Stimulated activated naive CD8-positive, alpha-beta T cell treated with anti-CD3 and anti-CD28 coated beads, Interleukin-15, Interleukin-2, amounts not matched to agents 100 ng/mL and 50 ng/mL, for 24 hours (primary cell): ENCODE results near the gene HNRNPU.
A peak's percentile ranks its signal among the peaks of the same experiment; 100 is the strongest.

Source experiments
- H3K27ac Mint-ChIP-seq: one replicate; pipeline ENCODE4 v1.8.0; 2021; ENCODE audit warnings: mild to moderate bottlenecking, mixed read lengths
- H3K27me3 Mint-ChIP-seq: one replicate; pipeline ENCODE4 v1.8.0; 2021; ENCODE audit warnings: mixed read lengths
- H3K36me3 Mint-ChIP-seq: one replicate; pipeline ENCODE4 v1.8.0; 2021; ENCODE audit warnings: low read depth, mixed read lengths
- H3K4me1 Mint-ChIP-seq: one replicate; pipeline ENCODE4 v1.8.0; 2021; ENCODE audit warnings: low read depth, mixed read lengths
- H3K4me3 Mint-ChIP-seq: one replicate; pipeline ENCODE4 v1.8.0; 2021; ENCODE audit warnings: mild to moderate bottlenecking, mixed read lengths
- H3K9me3 Mint-ChIP-seq: one replicate; pipeline ENCODE4 v1.8.0; 2021; ENCODE audit warnings: mixed read lengths

HNRNPU gene

GRCh38 chr1:244868484-244869363, 4.4 kb upstream of the HNRNPU start:
- Mint-ChIP-seq H3K27ac (no peak overlapping the region), H3K36me3 (peaks cover 6% of the 10 kb centered on the region), H3K4me1 (peaks cover 19% of the 10 kb centered on the region), H3K9me3 (no peaks in the 10 kb centered on the region), H3K4me3 (no peak overlapping the region), H3K27me3 (no peaks in the 10 kb centered on the region)

DNA sequence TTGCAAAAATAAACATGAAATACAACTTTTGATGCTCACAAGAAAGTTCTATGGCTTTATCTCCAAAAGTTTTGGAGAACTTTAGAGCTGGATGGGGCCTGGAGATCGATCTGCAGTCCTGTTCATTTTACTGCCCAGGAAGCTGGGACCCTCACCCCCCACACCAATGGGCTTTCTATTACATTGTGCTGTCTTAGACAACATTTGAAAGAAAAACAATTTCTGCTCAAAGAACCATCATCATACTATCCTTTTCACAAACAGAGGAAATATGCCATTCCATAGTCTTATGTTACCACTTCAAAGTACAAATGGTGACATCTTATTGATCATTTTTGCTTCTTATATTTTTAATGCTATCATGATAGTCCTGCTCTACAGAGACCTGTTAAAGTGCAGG, 2.0 kb upstream of the HNRNPU start:
- Mint-ChIP-seq H3K27me3 (no peaks in the 10 kb centered on the region), H3K4me1 (peaks cover 28% of the 10 kb centered on the region), H3K9me3 (no peaks in the 10 kb centered on the region), H3K4me3 (no peak overlapping the region), H3K27ac (no peak overlapping the region), H3K36me3 (peaks cover 23% of the 10 kb centered on the region)

DNA sequence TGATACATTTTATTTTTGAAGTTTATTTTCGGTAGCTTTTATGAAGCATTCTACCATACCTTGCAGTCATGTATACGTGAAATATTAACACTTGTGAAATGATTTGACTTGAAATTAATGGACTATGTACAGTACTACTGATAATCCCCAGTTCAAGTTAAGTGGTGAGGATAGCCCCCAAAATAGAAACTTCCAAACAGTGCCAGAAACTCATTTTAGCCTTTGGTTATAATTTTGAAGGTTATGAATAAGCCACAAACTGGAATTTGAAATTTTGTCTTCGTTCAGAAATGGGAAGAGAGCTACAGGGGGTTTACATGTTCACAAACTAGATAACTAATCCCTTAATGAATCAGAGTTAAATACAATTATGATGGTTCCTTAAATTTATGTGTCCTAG, 1.5 kb upstream of the HNRNPU start:
- H3K27ac Mint-ChIP-seq: peak overlapping the region; percentile 99
- no peak overlapping the region for H3K4me3 Mint-ChIP-seq
- H3K36me3 Mint-ChIP-seq: peaks cover 28% of the 10 kb centered on the region
- H3K9me3 Mint-ChIP-seq: no peaks in the 10 kb centered on the region
- H3K4me1 Mint-ChIP-seq: peaks cover 34% of the 10 kb centered on the region
- no peaks in the 10 kb centered on the region for H3K27me3 Mint-ChIP-seq

- peak overlapping the region; percentile 95 for H3K4me3 Mint-ChIP-seq
- H3K4me1 Mint-ChIP-seq: peaks cover 42% of the 10 kb centered on the region
- peaks cover 36% of the 10 kb centered on the region for H3K36me3 Mint-ChIP-seq
- H3K27me3 Mint-ChIP-seq: no peaks in the 10 kb centered on the region
- no peaks in the 10 kb centered on the region for H3K9me3 Mint-ChIP-seq
- H3K27ac Mint-ChIP-seq: peak overlapping the region; percentile 99
Measured at GRCh38 chr1:244865028-244865371, 657 bp upstream of the HNRNPU start.

DNA sequence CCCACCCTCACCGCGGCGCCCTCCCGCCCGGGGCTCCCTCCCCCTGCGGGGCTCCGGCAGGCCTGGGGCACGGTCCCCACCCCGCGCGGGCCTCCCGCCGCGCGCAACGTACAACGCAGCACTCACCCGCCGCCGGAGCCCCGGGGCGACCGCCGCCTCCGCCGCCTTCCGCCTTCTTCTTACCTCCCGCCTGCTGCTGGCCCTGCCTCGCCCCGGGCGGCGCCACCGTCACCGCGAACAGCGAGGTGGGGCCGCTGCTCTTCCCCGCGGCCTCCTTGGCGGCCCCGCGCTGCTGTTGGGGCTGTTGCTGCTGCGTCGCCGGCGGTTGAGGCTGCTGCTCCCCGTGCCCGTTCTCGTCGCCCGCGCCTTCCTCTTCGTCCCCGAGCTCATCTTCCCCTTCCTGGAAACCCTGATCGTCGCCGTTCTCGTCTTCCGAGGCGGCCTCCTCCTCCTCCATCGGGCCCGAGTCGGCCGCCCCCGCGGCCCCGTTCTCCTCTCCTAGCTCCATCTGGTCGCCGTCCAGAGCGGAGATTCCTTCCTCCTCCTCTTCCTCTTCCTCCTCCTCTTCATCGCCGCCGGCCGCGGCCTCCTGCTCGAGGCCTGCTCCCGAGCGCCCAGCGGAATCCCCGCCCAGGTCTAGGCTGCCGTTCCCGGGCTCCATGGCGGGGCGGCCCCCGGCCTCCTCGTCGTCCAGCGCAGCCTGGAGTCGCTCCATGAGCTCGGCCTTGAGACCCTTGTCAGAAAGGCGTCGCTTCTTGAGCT, 671 bp downstream of the HNRNPU start:
- Mint-ChIP-seq H3K4me1 (peaks cover 55% of the 10 kb centered on the region), H3K27ac (peak overlapping the region; percentile 99), H3K36me3 (peaks cover 49% of the 10 kb centered on the region), H3K9me3 (no peaks in the 10 kb centered on the region), H3K4me3 (peak overlapping the region; percentile 95), H3K27me3 (no peaks in the 10 kb centered on the region)

- Mint-ChIP-seq H3K36me3 (peaks cover 57% of the 10 kb centered on the region), H3K9me3 (no peaks in the 10 kb centered on the region)
Measured at GRCh38 chr1:244862699-244863490, 1.4 kb downstream of the HNRNPU start.

GRCh38 chr1:244862354-244862698, 2.0 kb downstream of the HNRNPU start:
- peak overlapping the region; percentile 99 for H3K27ac Mint-ChIP-seq
- no peaks in the 10 kb centered on the region for H3K9me3 Mint-ChIP-seq
- H3K27me3 Mint-ChIP-seq: no peaks in the 10 kb centered on the region
- H3K4me3 Mint-ChIP-seq: peak overlapping the region; percentile 97
- peaks cover 69% of the 10 kb centered on the region for H3K4me1 Mint-ChIP-seq
- H3K36me3 Mint-ChIP-seq: peaks cover 63% of the 10 kb centered on the region

More at GRCh38 chr1:244862699-244863490, 1.4 kb downstream of the HNRNPU start:
- no peaks in the 10 kb centered on the region for H3K27me3 Mint-ChIP-seq
- H3K4me1 Mint-ChIP-seq: peaks cover 63% of the 10 kb centered on the region
- peak overlapping the region; percentile 99 for H3K27ac Mint-ChIP-seq
- H3K4me3 Mint-ChIP-seq: peak overlapping the region; percentile 97

DNA sequence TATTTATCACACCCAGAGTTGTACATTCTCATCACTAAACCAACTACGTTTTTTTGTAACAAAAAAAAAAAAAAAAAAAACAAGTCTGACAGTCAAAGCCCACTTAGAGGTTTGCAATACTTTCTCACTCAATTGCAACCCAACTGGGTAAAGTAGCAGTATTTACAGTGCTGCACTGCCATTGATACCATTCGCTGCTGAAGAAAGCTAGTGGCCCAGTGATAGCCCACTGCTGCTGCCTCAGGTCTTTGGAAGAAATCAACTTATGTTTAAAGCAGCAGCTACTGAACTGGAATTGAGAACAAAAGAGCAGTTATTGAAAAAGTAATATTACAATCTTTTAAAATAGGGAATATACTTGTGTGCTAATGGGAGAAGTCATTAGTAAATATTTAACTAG, 2.7 kb downstream of the HNRNPU start:
- H3K27ac Mint-ChIP-seq: peak overlapping the region; percentile 77
- peaks cover 70% of the 10 kb centered on the region for H3K4me1 Mint-ChIP-seq
- peak overlapping the region; percentile 97 for H3K4me3 Mint-ChIP-seq
- peaks cover 69% of the 10 kb centered on the region for H3K36me3 Mint-ChIP-seq
- no peaks in the 10 kb centered on the region for H3K9me3 Mint-ChIP-seq
- H3K27me3 Mint-ChIP-seq: no peaks in the 10 kb centered on the region

GRCh38 chr1:244860914-244861610, 3.3 kb downstream of the HNRNPU start:
- Mint-ChIP-seq H3K4me3 (peak overlapping the region; percentile 97), H3K4me1 (peaks cover 73% of the 10 kb centered on the region), H3K27ac (peak overlapping the region; percentile 77), H3K36me3 (peaks cover 75% of the 10 kb centered on the region), H3K9me3 (no peaks in the 10 kb centered on the region), H3K27me3 (no peaks in the 10 kb centered on the region)

GRCh38 chr1:244860078-244860477, 4.3 kb downstream of the HNRNPU start:
- H3K4me1 Mint-ChIP-seq: peaks cover 74% of the 10 kb centered on the region
- H3K27ac Mint-ChIP-seq: peak overlapping the region; percentile 66
- H3K4me3 Mint-ChIP-seq: peak overlapping the region; percentile 97
- H3K36me3 Mint-ChIP-seq: peaks cover 85% of the 10 kb centered on the region
- H3K27me3 Mint-ChIP-seq: no peaks in the 10 kb centered on the region
- H3K9me3 Mint-ChIP-seq: no peaks in the 10 kb centered on the region

- H3K9me3 Mint-ChIP-seq: no peaks in the 10 kb centered on the region
- H3K27ac Mint-ChIP-seq: peak overlapping the region; percentile 43
- peaks cover 89% of the 10 kb centered on the region for H3K4me1 Mint-ChIP-seq
- peaks cover 95% of the 10 kb centered on the region for H3K36me3 Mint-ChIP-seq
- peak overlapping the region; percentile 97 for H3K4me3 Mint-ChIP-seq
- no peaks in the 10 kb centered on the region for H3K27me3 Mint-ChIP-seq
Measured at GRCh38 chr1:244858357-244858756, 6.0 kb downstream of the HNRNPU start.

- H3K9me3 Mint-ChIP-seq: no peaks in the 10 kb centered on the region
- H3K36me3 Mint-ChIP-seq: peaks cover 95% of the 10 kb centered on the region
- H3K27ac Mint-ChIP-seq: peak overlapping the region; percentile 76
- H3K4me1 Mint-ChIP-seq: peaks cover 91% of the 10 kb centered on the region
- peak overlapping the region; percentile 97 for H3K4me3 Mint-ChIP-seq
- no peaks in the 10 kb centered on the region for H3K27me3 Mint-ChIP-seq
Measured at GRCh38 chr1:244857761-244858160, 6.6 kb downstream of the HNRNPU start.

- peaks cover 86% of the 10 kb centered on the region for H3K4me1 Mint-ChIP-seq
- H3K27me3 Mint-ChIP-seq: no peaks in the 10 kb centered on the region
- peak overlapping the region; percentile 97 for H3K4me3 Mint-ChIP-seq
- peaks cover 95% of the 10 kb centered on the region for H3K36me3 Mint-ChIP-seq
- H3K27ac Mint-ChIP-seq: peak overlapping the region; percentile 83
- H3K9me3 Mint-ChIP-seq: no peaks in the 10 kb centered on the region
Measured at GRCh38 chr1:244854865-244855578, 9.3 kb downstream of the HNRNPU start.

DNA sequence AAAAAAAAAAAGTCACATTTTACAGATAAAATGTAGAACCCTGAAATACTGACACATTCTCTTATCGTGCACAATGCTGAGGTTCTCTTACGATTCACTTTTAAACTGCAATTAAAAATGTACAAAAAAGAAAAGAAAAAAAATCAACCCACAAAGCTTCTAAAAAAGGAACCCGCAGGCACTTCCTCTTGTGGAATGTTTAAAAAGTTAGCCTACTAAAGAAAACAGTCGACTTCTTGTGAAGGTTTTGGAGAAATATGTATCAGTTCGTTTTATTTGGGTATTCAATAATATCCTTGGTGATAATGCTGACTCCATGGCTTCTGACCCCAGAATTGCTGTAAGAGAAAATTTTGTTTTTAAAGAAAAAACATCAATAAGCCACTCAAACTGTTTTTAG, 10.2 kb downstream of the HNRNPU start:
- H3K36me3 Mint-ChIP-seq: peaks cover 95% of the 10 kb centered on the region
- H3K4me3 Mint-ChIP-seq: peak overlapping the region; percentile 9
- peaks cover 84% of the 10 kb centered on the region for H3K4me1 Mint-ChIP-seq
- peak overlapping the region; percentile 42 for H3K27ac Mint-ChIP-seq
- H3K27me3 Mint-ChIP-seq: no peaks in the 10 kb centered on the region
- H3K9me3 Mint-ChIP-seq: no peaks in the 10 kb centered on the region
